IMR-90 (cell line): ENCODE data around the gene DNAJC28.

Experiments used
- CEBPB ChIP-seq: IDR thresholded peaks from 2 replicates; pipeline ENCODE4 v1.6.1; 2012; ENCODE audit warnings: low read depth, low read length, improper control_type of control experiment
- FOS ChIP-seq: fragments of 150-350 bp; IDR thresholded peaks from 2 replicates; pipeline ENCODE4 v1.6.1; 2016; ENCODE audit warnings: low read depth, low read length
- MAZ ChIP-seq: IDR thresholded peaks from 2 replicates; pipeline ENCODE4 v1.6.1; 2012; ENCODE audit warnings: low read depth, mild to moderate bottlenecking, low read length, improper control_type of control experiment, moderate library complexity, borderline replicate concordance
- POLR2A ChIP-seq: IDR thresholded peaks from 2 replicates; pipeline ENCODE4 v1.6.1; 2012; ENCODE audit warnings: mild to moderate bottlenecking, low read depth, low read length
- TF ChIP-seq, protein P1 (sequence below): conservative IDR thresholded peaks from 2 replicates; pipeline ENCODE4 v1.5.1; 2012; ENCODE audit warnings: mild to moderate bottlenecking, low read depth, low read length, improper control_type of control experiment
- TF ChIP-seq, protein P2 (sequence below): fragments of 150-350 bp; IDR thresholded peaks from 2 replicates; pipeline ENCODE4 v1.6.1; 2017; ENCODE audit warnings: mild to moderate bottlenecking, antibody characterized with exemption, low read length, low read depth

DNA sequence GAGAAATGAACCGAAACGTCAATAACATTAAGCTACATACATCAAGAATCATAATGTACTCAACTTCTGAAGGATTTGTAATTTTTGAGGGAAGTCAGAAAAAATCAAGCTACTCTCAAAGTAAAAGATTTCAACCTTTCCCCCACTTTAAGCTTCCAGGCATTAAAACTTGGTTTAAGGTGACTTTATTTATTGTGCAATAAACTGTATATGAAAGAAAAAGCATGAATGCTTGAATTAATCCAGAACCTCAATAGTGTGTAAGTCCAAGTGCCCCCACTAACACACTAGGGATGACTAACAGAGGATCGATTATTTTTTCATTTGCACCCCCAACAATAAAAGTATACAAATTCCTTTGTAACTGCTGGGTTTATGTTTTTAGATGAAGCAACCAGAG lies 39.5 kb upstream of the DNAJC28 start:
- TF ChIP-seq MAZ: no peak
- TF ChIP-seq, protein P1, sequence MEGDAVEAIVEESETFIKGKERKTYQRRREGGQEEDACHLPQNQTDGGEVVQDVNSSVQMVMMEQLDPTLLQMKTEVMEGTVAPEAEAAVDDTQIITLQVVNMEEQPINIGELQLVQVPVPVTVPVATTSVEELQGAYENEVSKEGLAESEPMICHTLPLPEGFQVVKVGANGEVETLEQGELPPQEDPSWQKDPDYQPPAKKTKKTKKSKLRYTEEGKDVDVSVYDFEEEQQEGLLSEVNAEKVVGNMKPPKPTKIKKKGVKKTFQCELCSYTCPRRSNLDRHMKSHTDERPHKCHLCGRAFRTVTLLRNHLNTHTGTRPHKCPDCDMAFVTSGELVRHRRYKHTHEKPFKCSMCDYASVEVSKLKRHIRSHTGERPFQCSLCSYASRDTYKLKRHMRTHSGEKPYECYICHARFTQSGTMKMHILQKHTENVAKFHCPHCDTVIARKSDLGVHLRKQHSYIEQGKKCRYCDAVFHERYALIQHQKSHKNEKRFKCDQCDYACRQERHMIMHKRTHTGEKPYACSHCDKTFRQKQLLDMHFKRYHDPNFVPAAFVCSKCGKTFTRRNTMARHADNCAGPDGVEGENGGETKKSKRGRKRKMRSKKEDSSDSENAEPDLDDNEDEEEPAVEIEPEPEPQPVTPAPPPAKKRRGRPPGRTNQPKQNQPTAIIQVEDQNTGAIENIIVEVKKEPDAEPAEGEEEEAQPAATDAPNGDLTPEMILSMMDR: no peak
- TF ChIP-seq, protein P2, sequence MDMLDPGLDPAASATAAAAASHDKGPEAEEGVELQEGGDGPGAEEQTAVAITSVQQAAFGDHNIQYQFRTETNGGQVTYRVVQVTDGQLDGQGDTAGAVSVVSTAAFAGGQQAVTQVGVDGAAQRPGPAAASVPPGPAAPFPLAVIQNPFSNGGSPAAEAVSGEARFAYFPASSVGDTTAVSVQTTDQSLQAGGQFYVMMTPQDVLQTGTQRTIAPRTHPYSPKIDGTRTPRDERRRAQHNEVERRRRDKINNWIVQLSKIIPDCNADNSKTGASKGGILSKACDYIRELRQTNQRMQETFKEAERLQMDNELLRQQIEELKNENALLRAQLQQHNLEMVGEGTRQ: no peak
- no peak for TF ChIP-seq POLR2A
- peak; percentile 61 for TF ChIP-seq CEBPB
- TF ChIP-seq FOS: no peak
